ENCODE measurements around the gene TMEM184B.

The TMEM184B gene

DNA sequence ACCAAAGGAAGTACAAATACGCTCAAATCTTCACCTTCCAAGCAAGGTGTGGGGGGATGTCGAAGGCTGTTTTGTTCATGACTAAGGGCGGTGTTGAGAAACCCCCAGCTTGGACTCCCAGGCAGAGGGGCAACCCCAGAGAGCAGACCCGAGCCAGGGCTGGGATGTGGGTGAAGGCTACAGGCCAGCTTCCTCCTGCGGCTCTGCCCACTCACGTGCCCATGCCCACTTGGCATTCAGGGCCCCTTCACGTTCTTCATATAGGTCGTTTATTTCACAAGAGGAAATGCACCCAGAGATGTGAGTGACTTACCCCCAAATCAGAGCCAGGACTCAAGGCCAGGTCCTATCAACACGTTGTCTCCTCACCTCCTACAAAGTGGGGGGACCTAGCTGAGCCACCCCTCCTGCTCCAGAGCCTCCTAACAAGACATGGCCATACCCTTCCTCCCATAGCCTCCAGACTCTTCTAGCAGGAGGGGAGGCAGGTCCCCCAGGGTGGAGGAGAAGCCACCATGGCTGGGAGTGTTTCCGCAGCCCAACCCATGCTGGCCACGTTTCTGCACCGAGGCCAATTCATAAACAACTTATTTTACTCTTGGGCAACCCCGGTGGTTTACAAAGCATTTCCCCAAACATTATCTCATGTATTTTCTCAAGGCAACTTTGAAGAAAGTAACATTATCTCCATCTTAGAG is 22.0 kb downstream of the TMEM184B start:
- H3K79me2 ChIP-seq (ENCODE audit: insufficient read depth, low read length), result no peaks in the 10 kb centered on the region
- H3F3A ChIP-seq (ENCODE audit: insufficient read depth), result no peaks in the 10 kb centered on the region
- H4K20me1 ChIP-seq (ENCODE audit: low read depth, low read length), result no peaks in the 10 kb centered on the region
- H3K36me3 ChIP-seq (ENCODE audit: low read length), result no peaks in the 10 kb centered on the region
- H3K4me3 ChIP-seq (ENCODE audit: insufficient read depth, low read length, poor library complexity, severe bottlenecking), result no peak overlapping the region
- H2AFZ ChIP-seq (ENCODE audit: low read depth, low read length, severe bottlenecking), result no peak overlapping the region
- H3K9me2 ChIP-seq (replicated peaks; ENCODE audit: insufficient read depth, low read length), result no peaks in the 10 kb centered on the region
- H3K27ac ChIP-seq (ENCODE audit: low read depth, low read length), result no peak overlapping the region
- H3K27me3 ChIP-seq (ENCODE audit: low read length), result no peaks in the 10 kb centered on the region
- no peaks in the 10 kb centered on the region for H3K9me3 ChIP-seq (ENCODE audit: insufficient read depth, low read length)
- H3K4me2 ChIP-seq (ENCODE audit: low read depth, low read length, poor library complexity, severe bottlenecking), result no peak overlapping the region
- H3K9ac ChIP-seq (ENCODE audit: low read length), result no peak overlapping the region
- no peak for TF ChIP-seq EZH2phosphoT487 (conservative IDR thresholded peaks at IDR 0.05; ENCODE audit: low read length)
- TF ChIP-seq, protein P1, sequence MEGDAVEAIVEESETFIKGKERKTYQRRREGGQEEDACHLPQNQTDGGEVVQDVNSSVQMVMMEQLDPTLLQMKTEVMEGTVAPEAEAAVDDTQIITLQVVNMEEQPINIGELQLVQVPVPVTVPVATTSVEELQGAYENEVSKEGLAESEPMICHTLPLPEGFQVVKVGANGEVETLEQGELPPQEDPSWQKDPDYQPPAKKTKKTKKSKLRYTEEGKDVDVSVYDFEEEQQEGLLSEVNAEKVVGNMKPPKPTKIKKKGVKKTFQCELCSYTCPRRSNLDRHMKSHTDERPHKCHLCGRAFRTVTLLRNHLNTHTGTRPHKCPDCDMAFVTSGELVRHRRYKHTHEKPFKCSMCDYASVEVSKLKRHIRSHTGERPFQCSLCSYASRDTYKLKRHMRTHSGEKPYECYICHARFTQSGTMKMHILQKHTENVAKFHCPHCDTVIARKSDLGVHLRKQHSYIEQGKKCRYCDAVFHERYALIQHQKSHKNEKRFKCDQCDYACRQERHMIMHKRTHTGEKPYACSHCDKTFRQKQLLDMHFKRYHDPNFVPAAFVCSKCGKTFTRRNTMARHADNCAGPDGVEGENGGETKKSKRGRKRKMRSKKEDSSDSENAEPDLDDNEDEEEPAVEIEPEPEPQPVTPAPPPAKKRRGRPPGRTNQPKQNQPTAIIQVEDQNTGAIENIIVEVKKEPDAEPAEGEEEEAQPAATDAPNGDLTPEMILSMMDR (IDR thresholded peaks at IDR 0.05; ENCODE audit: insufficient read depth, low read length, poor library complexity, severe bottlenecking), result no peak

DNA sequence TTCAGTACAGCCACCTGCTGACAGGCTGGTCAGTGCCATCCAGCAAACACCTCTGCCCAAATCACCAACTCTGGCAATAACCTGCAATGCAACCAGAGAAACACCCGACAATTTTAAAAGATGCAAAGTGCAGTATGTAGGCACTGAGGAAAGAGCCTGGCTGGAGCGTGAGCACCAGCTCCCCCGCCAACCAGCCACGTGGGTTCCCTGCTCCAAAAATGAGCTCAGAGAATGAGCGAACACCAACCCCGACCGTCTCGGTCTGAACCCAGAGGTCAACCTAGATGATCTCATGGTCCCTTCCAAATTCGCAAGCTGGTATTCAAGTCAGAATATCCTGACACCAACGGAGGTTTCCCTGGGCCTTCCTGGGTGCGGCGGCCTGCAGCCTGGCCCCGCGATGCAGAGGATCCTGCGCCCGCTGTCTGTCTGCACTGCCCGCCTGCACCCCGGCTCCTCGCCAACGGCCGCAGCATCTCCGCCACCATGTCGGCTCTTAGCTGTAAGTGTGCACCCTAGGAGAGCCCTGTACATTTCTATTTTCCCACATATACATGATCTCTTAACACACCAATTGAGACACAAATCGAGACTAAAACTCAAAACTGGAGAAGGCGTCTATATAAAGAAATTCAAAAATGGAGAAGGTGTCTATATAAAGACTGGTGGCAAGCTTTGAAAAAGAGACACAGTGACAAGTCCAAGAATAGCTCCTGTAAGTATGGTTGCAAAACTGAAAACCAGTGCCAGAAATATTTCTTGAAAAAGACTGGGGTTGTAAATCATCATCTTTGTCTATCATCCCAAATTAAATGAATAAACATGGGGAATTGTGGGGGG is 22.8 kb downstream of the TMEM184B start:
- Histone ChIP-seq H3K4me3 (ENCODE audit: insufficient read depth, low read length, poor library complexity, severe bottlenecking) (no peak overlapping the region), H4K20me1 (ENCODE audit: low read depth, low read length) (no peaks in the 10 kb centered on the region), H3K9me3 (ENCODE audit: insufficient read depth, low read length) (no peaks in the 10 kb centered on the region), H2AFZ (ENCODE audit: low read depth, low read length, severe bottlenecking) (no peak overlapping the region), H3K36me3 (ENCODE audit: low read length) (no peaks in the 10 kb centered on the region), H3K79me2 (ENCODE audit: insufficient read depth, low read length) (no peaks in the 10 kb centered on the region), H3K9ac (ENCODE audit: low read length) (no peak overlapping the region), H3K27ac (ENCODE audit: low read depth, low read length) (no peak overlapping the region), H3K27me3 (ENCODE audit: low read length) (no peaks in the 10 kb centered on the region), H3K9me2 (replicated peaks; ENCODE audit: insufficient read depth, low read length) (no peaks in the 10 kb centered on the region), H3F3A (ENCODE audit: insufficient read depth) (no peaks in the 10 kb centered on the region), H3K4me2 (ENCODE audit: low read depth, low read length, poor library complexity, severe bottlenecking) (no peak overlapping the region)
- TF ChIP-seq, protein P1 (IDR thresholded peaks at IDR 0.05; ENCODE audit: insufficient read depth, low read length, poor library complexity, severe bottlenecking), result no peak
- no peak for TF ChIP-seq EZH2phosphoT487 (conservative IDR thresholded peaks at IDR 0.05; ENCODE audit: low read length)

DNA sequence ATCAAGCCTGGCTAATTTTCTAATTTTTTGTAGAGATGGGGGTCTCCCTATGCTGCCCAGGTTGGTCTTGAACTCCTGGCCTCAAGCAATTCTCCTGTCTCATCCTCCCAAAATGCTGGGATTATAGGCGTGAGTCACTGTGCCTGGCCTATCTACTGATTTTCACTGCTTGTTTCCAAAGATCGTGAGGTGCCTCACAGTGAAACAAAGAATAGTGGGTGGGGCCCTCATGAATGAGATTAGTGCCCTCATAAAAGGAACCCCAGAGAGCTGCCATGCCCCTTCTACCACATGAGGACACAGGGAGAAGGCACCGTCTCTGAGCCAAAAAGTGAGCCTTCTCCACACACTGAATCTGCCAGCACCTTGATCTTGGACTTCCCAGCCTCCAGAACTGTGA is 23.5 kb downstream of the TMEM184B start:
- H3K27me3 ChIP-seq (ENCODE audit: low read length), result no peaks in the 10 kb centered on the region
- no peaks in the 10 kb centered on the region for H4K20me1 ChIP-seq (ENCODE audit: low read depth, low read length)
- H3K27ac ChIP-seq (ENCODE audit: low read depth, low read length), result no peak overlapping the region
- H3K4me2 ChIP-seq (ENCODE audit: low read depth, low read length, poor library complexity, severe bottlenecking), result no peak overlapping the region
- TF ChIP-seq EZH2phosphoT487 (conservative IDR thresholded peaks at IDR 0.05; ENCODE audit: low read length), result no peak
- TF ChIP-seq, protein P1 (IDR thresholded peaks at IDR 0.05; ENCODE audit: insufficient read depth, low read length, poor library complexity, severe bottlenecking), result no peak
- H3K9me2 ChIP-seq (replicated peaks; ENCODE audit: insufficient read depth, low read length), result no peaks in the 10 kb centered on the region
- H3K9ac ChIP-seq (ENCODE audit: low read length), result no peak overlapping the region
- H3K36me3 ChIP-seq (ENCODE audit: low read length), result no peaks in the 10 kb centered on the region
- no peaks in the 10 kb centered on the region for H3K9me3 ChIP-seq (ENCODE audit: insufficient read depth, low read length)
- no peaks in the 10 kb centered on the region for H3F3A ChIP-seq (ENCODE audit: insufficient read depth)
- no peak overlapping the region for H2AFZ ChIP-seq (ENCODE audit: low read depth, low read length, severe bottlenecking)
- no peak overlapping the region for H3K4me3 ChIP-seq (ENCODE audit: insufficient read depth, low read length, poor library complexity, severe bottlenecking)
- H3K79me2 ChIP-seq (ENCODE audit: insufficient read depth, low read length), result no peaks in the 10 kb centered on the region

Measured in SU-DHL-6 (cell line).